Activated CD4-positive, alpha-beta memory T cell treated with anti-CD3 and anti-CD28 coated beads for 36 hours (primary cell): Measurements from ENCODE around the gene CORO2A. TPM values are rescaled to one million over a fixed set of nuclear protein-coding genes. Genes with fewer than 3 reads are reported as not detected.
"Not testable (repeated sequence)": the region's sequence is repeated elsewhere in the genome, so short reads cannot be mapped to it uniquely, and the experiment has no call there.

Experiments
- CTCF ChIA-PET: fragments of 350-600 bp; sonication (Branson Sonifier 250); formaldehyde crosslinking; loops from one replicate; lab custom pipeline; 2021; ENCODE audit warnings: antibody characterized with exemption, inconsistent platforms; lab: Charles Lee
- POLR2A ChIA-PET: fragments of 350-600 bp; sonication (Branson Sonifier 250); formaldehyde crosslinking; loops from one replicate; lab custom pipeline; 2021; ENCODE audit warnings: antibody characterized with exemption; lab: Charles Lee
- DNase-seq: peaks from one replicate; pipeline ENCODE4 v3.0.0-alpha.2; 2020
- H3K27ac Mint-ChIP-seq: one replicate; pipeline ENCODE4 v1.8.0; 2021; ENCODE audit warnings: mixed read lengths
- H3K27me3 Mint-ChIP-seq: one replicate; pipeline ENCODE4 v1.8.0; 2021; ENCODE audit warnings: mixed read lengths
- H3K36me3 Mint-ChIP-seq: one replicate; pipeline ENCODE4 v1.8.0; 2021; ENCODE audit warnings: mixed read lengths
- H3K4me1 Mint-ChIP-seq: one replicate; pipeline ENCODE4 v1.8.0; 2021; ENCODE audit warnings: low read depth, mixed read lengths
- H3K4me3 Mint-ChIP-seq: one replicate; pipeline ENCODE4 v1.8.0; 2021; ENCODE audit warnings: mild to moderate bottlenecking, mixed read lengths
- H3K9me3 Mint-ChIP-seq: one replicate; pipeline ENCODE4 v1.8.0; 2021; ENCODE audit warnings: mixed read lengths
- intact Hi-C: fragments of 100-400 bp; cut with micrococcal nuclease; formaldehyde crosslinking; loops from one replicate; pipeline ENCODE4 v1.15.1; 2023
- total RNA-seq, 2 experiments: library from RNA; stranded (reverse); gene quantifications; one replicate each; pipeline ENCODE4 v1.2.3, GENCODE V29; 2021

The CORO2A gene
- total RNA-seq, 2 experiments from 2014 or later, result 9.8 to 9.9 TPM

GRCh38 chr9:98117984-98118639, 74.3 kb downstream of the CORO2A start:
- Mint-ChIP-seq H3K27me3 (no peaks in the 10 kb centered on the region), H3K36me3 (peaks cover 14% of the 10 kb centered on the region), H3K27ac (peak overlapping the region; percentile 95), H3K9me3 (no peaks in the 10 kb centered on the region), H3K4me3 (peak overlapping the region; percentile 89), H3K4me1 (peaks cover 39% of the 10 kb centered on the region)
- ChIA-PET CTCF (interaction anchor here (0.8 to 3.4 kb wide), 17 partner anchors 8 to 146 kb away, joined by 3 to 22 read pairs (median 6); partner anchors contain the start of genes CORO2A and TBC1D2), POLR2A (interaction anchor here (0.9 to 2.3 kb wide), 10 partner anchors 9 to 196 kb away, joined by 3 to 26 read pairs (median 3); partner anchors contain the start of genes CORO2A, NANS, TBC1D2 and TRMO)
- intact Hi-C loops, result loop anchor here (1.0 to 5.0 kb wide), 6 partner anchors 10 to 137 kb away; partner anchors contain the start of gene TBC1D2
- peak; percentile 66 for DNase-seq

GRCh38 chr9:98117097-98117496, 75.3 kb downstream of the CORO2A start:
- DNase-seq, H3K9me3 Mint-ChIP-seq, H3K27me3 Mint-ChIP-seq, H3K4me3 Mint-ChIP-seq, H3K27ac Mint-ChIP-seq: not testable (repeated sequence)
- Mint-ChIP-seq H3K4me1 (peaks cover 42% of the 10 kb centered on the region), H3K36me3 (peaks cover 16% of the 10 kb centered on the region)
- POLR2A ChIA-PET, result interaction anchor here (0.9 kb wide), 1 partner anchor 61 kb away, joined by 3 read pairs; the partner anchor contains the start of gene NANS
- intact Hi-C loops, result loop anchor here (5.0 kb wide), 1 partner anchor 90 kb away; no protein-coding TSS in a partner anchor
- CTCF ChIA-PET, result interaction anchor here (1.4 to 2.3 kb wide), 4 partner anchors 19 to 147 kb away, joined by 3 to 16 read pairs (median 8); no protein-coding TSS in a partner anchor

- Mint-ChIP-seq H3K27ac (peak overlapping the region; percentile 97), H3K36me3 (peaks cover 58% of the 10 kb centered on the region), H3K27me3 (no peaks in the 10 kb centered on the region), H3K9me3 (no peaks in the 10 kb centered on the region), H3K4me1 (peaks cover 76% of the 10 kb centered on the region), H3K4me3 (no peak overlapping the region)
- CTCF ChIA-PET, result interaction anchor here (1.3 to 2.2 kb wide), 2 partner anchors 10 to 11 kb away, joined by 5 to 10 read pairs; partner anchors contain the start of gene TRIM14
- intact Hi-C loops, result no loop called here
- DNase-seq, result peak; percentile 31
- POLR2A ChIA-PET, result interaction anchor here (1.3 to 3.3 kb wide), 2 partner anchors 10 to 11 kb away, joined by 5 to 26 read pairs; partner anchors contain the start of gene TRIM14
These were observed 83.4 kb downstream of the CORO2A start for GRCh38 chr9:98109052-98109451.

GRCh38 chr9:98108531-98109031, 83.9 kb downstream of the CORO2A start:
- H3K36me3 Mint-ChIP-seq, result peaks cover 60% of the 10 kb centered on the region
- peak; percentile 51 for DNase-seq
- H3K27ac Mint-ChIP-seq, result peak overlapping the region; percentile 97
- POLR2A ChIA-PET, result interaction anchor here (0.8 to 3.3 kb wide), 4 partner anchors 10 to 123 kb away, joined by 3 to 26 read pairs (median 6); partner anchors contain the start of genes NANS and TRIM14
- peak overlapping the region; percentile 62 for H3K4me3 Mint-ChIP-seq
- H3K9me3 Mint-ChIP-seq, result no peaks in the 10 kb centered on the region
- peaks cover 80% of the 10 kb centered on the region for H3K4me1 Mint-ChIP-seq
- no peaks in the 10 kb centered on the region for H3K27me3 Mint-ChIP-seq
- intact Hi-C loops, result loop anchor here (1.0 kb wide), 1 partner anchor 10 kb away; no protein-coding TSS in a partner anchor
- CTCF ChIA-PET, result interaction anchor here (0.6 to 2.2 kb wide), 3 partner anchors 10 to 1033 kb away, joined by 3 to 10 read pairs (median 5); partner anchors contain the start of gene TRIM14

- Mint-ChIP-seq H3K9me3 (no peaks in the 10 kb centered on the region), H3K4me1 (peaks cover 82% of the 10 kb centered on the region), H3K27me3 (no peaks in the 10 kb centered on the region), H3K36me3 (peaks cover 60% of the 10 kb centered on the region), H3K4me3 (no peak overlapping the region), H3K27ac (peak overlapping the region; percentile 97)
- ChIA-PET POLR2A (interaction anchor here (0.8 to 3.3 kb wide), 4 partner anchors 10 to 123 kb away, joined by 3 to 26 read pairs (median 6); partner anchors contain the start of genes NANS and TRIM14), CTCF (interaction anchor here (0.6 to 2.2 kb wide), 3 partner anchors 10 to 1033 kb away, joined by 3 to 10 read pairs (median 5); partner anchors contain the start of gene TRIM14)
- intact Hi-C loops, result loop anchor here (1.0 kb wide), 1 partner anchor 10 kb away; no protein-coding TSS in a partner anchor
- no peak for DNase-seq
These were observed 84.5 kb downstream of the CORO2A start for GRCh38 chr9:98107926-98108325.

GRCh38 chr9:98105006-98105405, 87.4 kb downstream of the CORO2A start:
- no peaks in the 10 kb centered on the region for H3K27me3 Mint-ChIP-seq
- H3K36me3 Mint-ChIP-seq, result peaks cover 47% of the 10 kb centered on the region
- no peak overlapping the region for H3K4me3 Mint-ChIP-seq
- intact Hi-C loops, result no loop called here
- ChIA-PET CTCF (interaction anchor here (0.9 to 1.9 kb wide), 2 partner anchors 14 to 30 kb away, joined by 3 to 10 read pairs; partner anchors contain the start of gene TRIM14), POLR2A (interaction anchor here (3.6 kb wide), 1 partner anchor 14 kb away, joined by 12 read pairs; the partner anchor contains the start of gene TRIM14)
- DNase-seq, result no peak
- H3K4me1 Mint-ChIP-seq, result peaks cover 91% of the 10 kb centered on the region
- peak overlapping the region; percentile 69 for H3K27ac Mint-ChIP-seq
- no peaks in the 10 kb centered on the region for H3K9me3 Mint-ChIP-seq

- no peak overlapping the region for H3K4me3 Mint-ChIP-seq
- DNase-seq, result no peak
- CTCF ChIA-PET, result interaction anchor here (0.9 to 1.9 kb wide), 2 partner anchors 14 to 30 kb away, joined by 3 to 10 read pairs; partner anchors contain the start of gene TRIM14
These were observed 88.0 kb downstream of the CORO2A start for GRCh38 chr9:98104445-98104881.

GRCh38 chr9:98101868-98102273, 90.6 kb downstream of the CORO2A start:
- intact Hi-C loops, result loop anchor here (1.0 to 5.0 kb wide), 8 partner anchors 16 to 180 kb away; partner anchors contain the start of genes ANP32B, CORO2A, NANS and TBC1D2
- POLR2A ChIA-PET, result interaction anchor here (0.5 to 1.3 kb wide), 6 partner anchors 13 to 154 kb away, joined by 3 to 9 read pairs (median 4); partner anchors contain the start of genes ANP32B, CORO2A, TBC1D2 and TRIM14
- peak overlapping the region; percentile 66 for H3K4me3 Mint-ChIP-seq

More at GRCh38 chr9:98104445-98104881, 88.0 kb downstream of the CORO2A start:
- Mint-ChIP-seq H3K4me1 (peaks cover 91% of the 10 kb centered on the region), H3K9me3 (no peaks in the 10 kb centered on the region), H3K27ac (peak overlapping the region; percentile 69), H3K27me3 (no peaks in the 10 kb centered on the region), H3K36me3 (peaks cover 49% of the 10 kb centered on the region)
- POLR2A ChIA-PET, result interaction anchor here (0.8 to 3.6 kb wide), 3 partner anchors 15 to 152 kb away, joined by 3 to 12 read pairs (median 4); partner anchors contain the start of genes TBC1D2 and TRIM14
- intact Hi-C loops, result loop anchor here (5.0 kb wide), 3 partner anchors 88 to 153 kb away; partner anchors contain the start of genes ANP32B, CORO2A and TBC1D2

GRCh38 chr9:98101416-98101815, 91.0 kb downstream of the CORO2A start:
- Mint-ChIP-seq H3K9me3 (no peaks in the 10 kb centered on the region), H3K4me1 (peaks cover 88% of the 10 kb centered on the region), H3K27ac (peak overlapping the region; percentile 95), H3K27me3 (no peaks in the 10 kb centered on the region), H3K36me3 (peaks cover 45% of the 10 kb centered on the region), H3K4me3 (peak overlapping the region; percentile 66)
- ChIA-PET CTCF (interaction anchor here (0.7 to 1.6 kb wide), 10 partner anchors 10 to 397 kb away, joined by 3 to 10 read pairs (median 4); partner anchors contain the start of genes ANP32B and TBC1D2), POLR2A (interaction anchor here (1.0 to 1.3 kb wide), 4 partner anchors 13 to 154 kb away, joined by 3 to 9 read pairs (median 4); partner anchors contain the start of genes CORO2A, TBC1D2 and TRIM14)
- intact Hi-C loops, result loop anchor here (5.0 kb wide), 3 partner anchors 91 to 156 kb away; partner anchors contain the start of genes ANP32B, CORO2A and TBC1D2
- no peak for DNase-seq

More at GRCh38 chr9:98101868-98102273, 90.6 kb downstream of the CORO2A start:
- DNase-seq, result peak; percentile 89
- H3K27ac Mint-ChIP-seq, result peak overlapping the region; percentile 95
- no peaks in the 10 kb centered on the region for H3K27me3 Mint-ChIP-seq
- H3K9me3 Mint-ChIP-seq, result no peaks in the 10 kb centered on the region
- H3K36me3 Mint-ChIP-seq, result peaks cover 45% of the 10 kb centered on the region
- CTCF ChIA-PET, result interaction anchor here (0.7 to 2.0 kb wide), 11 partner anchors 10 to 398 kb away, joined by 3 to 10 read pairs (median 4); partner anchors contain the start of genes ANP32B and TBC1D2
- H3K4me1 Mint-ChIP-seq, result peaks cover 88% of the 10 kb centered on the region

GRCh38 chr9:98100456-98100855, 92.0 kb downstream of the CORO2A start:
- DNase-seq, result no peak
- intact Hi-C loops, result loop anchor here (5.0 kb wide), 3 partner anchors 92 to 157 kb away; partner anchors contain the start of genes ANP32B, CORO2A and TBC1D2
- H3K4me1 Mint-ChIP-seq, result peaks cover 85% of the 10 kb centered on the region
- no peak overlapping the region for H3K4me3 Mint-ChIP-seq
- H3K9me3 Mint-ChIP-seq, result no peaks in the 10 kb centered on the region
- ChIA-PET POLR2A (no interaction called here), CTCF (interaction anchor here (1.0 kb wide), 1 partner anchor 16 kb away, joined by 3 read pairs; no protein-coding TSS in a partner anchor)
- no peaks in the 10 kb centered on the region for H3K27me3 Mint-ChIP-seq
- peak overlapping the region; percentile 89 for H3K27ac Mint-ChIP-seq
- H3K36me3 Mint-ChIP-seq, result peaks cover 40% of the 10 kb centered on the region
